Right renal cortex interstitium (tissue), 3 donors: ENCODE measurements around the gene ARMC9. TPM values are rescaled to one million over a fixed set of nuclear protein-coding genes. Genes with fewer than 3 reads are reported as not detected.
"Not testable (repeated sequence)": the region's sequence is repeated elsewhere in the genome, so short reads cannot be mapped to it uniquely, and the experiment has no call there.

ENCODE experiments used
- DNase-seq, 3 donors: peaks; one replicate each; pipeline ENCODE4 v3.0.0-alpha.2; 2013; ENCODE audit warnings: low read depth in 3 of 3, low spot score in 2 of 3
- polyA plus RNA-seq, 3 donors: library from polyadenylated mRNA; unstranded; fragments of 120-200 nt; gene quantifications; one replicate each; pipeline ENCODE4 v1.2.1, GENCODE V29; 2013; ENCODE audit not compliant: insufficient read length in 3 of 3

Gene ARMC9
- polyA plus RNA-seq, 3 donors: 24.1 to 29.2 (median 26.5) TPM

- DNase-seq: not testable (repeated sequence)
Measured at GRCh38 chr2:231304259-231304658, 105.8 kb downstream of the ARMC9 start.

DNA sequence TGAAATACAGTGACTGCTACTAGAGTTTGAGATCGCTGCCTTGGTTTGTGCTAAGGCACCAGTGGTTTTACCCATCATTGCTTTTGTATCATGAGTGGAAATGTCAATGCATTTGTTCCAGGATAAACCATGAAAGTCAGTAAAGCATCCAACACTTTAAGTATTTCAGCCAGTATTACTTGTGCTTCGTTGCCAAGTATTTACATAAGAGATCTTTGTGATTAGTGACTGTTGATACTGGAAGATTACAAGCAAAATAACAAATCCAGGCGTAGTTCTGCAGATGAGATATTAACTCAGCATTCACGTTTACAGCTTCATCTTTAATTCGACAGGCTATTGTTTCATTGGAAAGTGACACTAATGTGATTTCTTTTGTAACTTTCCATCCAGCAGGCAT lies 106.8 kb downstream of the ARMC9 start:
- no peak for DNase-seq

GRCh38 chr2:231306791-231307393 lies 108.5 kb downstream of the ARMC9 start:
- no peak for DNase-seq

- DNase-seq: no peak
Measured at GRCh38 chr2:231308219-231308618, 109.8 kb downstream of the ARMC9 start.

GRCh38 chr2:231308631-231309428 lies 110.4 kb downstream of the ARMC9 start:
- DNase-seq: no peak

- DNase-seq: no peak
Measured at GRCh38 chr2:231312066-231312465, 113.6 kb downstream of the ARMC9 start.

DNA sequence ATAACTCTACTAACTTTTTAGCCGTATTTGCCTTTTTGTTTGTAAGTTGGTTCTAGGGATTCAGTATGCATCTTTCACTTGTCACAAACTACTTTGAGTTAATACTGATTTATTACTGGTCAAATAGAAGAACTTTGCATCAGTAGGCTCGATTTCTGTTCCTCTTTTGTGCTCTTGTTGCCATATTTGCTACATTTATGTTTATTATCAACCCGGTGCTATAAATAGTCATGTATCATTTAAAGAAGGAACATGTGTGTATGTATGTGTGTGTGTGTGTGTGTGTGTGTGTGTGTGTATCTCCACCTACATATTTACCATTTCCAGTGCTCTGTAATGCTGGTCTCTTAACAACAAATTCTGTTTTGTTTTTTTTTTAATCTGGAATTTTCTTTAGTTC lies 117.5 kb downstream of the ARMC9 start:
- no peak for DNase-seq

DNA sequence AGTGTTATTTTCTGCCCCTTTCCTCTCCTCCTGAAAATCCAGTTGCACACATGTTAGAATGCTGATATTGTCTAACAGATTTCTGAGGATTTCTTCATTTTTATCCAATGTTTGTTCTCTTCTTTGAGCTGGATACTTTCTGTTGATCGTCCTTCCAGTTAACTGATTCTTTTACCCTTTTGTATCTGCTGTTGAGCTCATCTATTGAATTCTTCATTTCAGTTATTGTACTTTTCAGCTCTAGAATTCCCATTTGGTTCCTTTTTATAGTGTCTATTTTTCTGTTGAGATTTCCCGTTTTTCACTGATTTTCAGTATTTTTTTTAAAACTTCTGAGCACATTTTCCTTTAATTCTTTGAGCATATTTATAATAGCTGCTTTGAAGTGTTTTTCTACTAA lies 119.1 kb downstream of the ARMC9 start:
- no peak for DNase-seq

DNA sequence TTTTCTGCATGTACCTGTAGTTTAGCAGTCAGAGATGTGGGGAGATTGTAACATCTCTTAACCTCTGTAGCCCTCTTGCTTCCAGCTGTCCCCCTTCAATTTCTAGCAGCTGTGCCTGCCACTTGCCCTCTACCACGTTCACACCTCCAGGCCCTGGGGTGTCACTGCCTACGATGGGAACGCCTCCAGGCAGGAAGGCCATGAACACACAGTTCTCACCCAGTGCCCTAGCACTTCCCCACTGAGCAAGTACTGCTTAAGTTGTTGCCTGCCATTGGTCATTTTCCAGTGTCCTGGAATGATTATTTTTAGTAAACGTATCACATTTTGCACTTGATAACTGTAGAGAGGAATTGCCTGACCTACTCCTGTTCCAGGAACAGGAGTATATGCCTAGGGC lies 120.0 kb downstream of the ARMC9 start:
- no peak for DNase-seq

GRCh38 chr2:231318954-231319353 lies 120.5 kb downstream of the ARMC9 start:
- DNase-seq: no peak

DNA sequence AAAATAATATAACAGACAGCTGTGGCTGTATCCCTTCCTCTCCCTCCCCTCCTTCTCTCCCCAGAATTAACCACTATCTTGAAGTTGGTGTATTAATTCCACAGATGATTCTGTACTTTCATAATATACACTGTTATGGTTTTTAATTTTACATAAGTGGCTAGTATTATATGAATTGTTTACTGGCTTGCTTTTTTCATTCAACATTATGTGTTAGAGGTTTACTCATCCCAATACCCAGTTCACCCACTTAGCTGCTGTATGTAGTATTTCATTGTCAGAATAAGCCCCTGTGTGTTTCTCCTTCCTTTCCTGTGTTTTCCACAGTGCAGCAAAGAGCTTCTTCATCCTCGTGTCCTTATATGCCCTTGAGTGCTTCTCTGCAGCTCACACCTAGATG lies 121.4 kb downstream of the ARMC9 start:
- DNase-seq: no peak

- no peak for DNase-seq
Measured at GRCh38 chr2:231321021-231321420, 122.6 kb downstream of the ARMC9 start.

- DNase-seq: no peak
Measured at GRCh38 chr2:231321556-231322334, 123.3 kb downstream of the ARMC9 start.

- no peak for DNase-seq
Measured at GRCh38 chr2:231323316-231323715, 124.9 kb downstream of the ARMC9 start.

GRCh38 chr2:231325826-231326225 lies 127.4 kb downstream of the ARMC9 start:
- DNase-seq: no peak

DNA sequence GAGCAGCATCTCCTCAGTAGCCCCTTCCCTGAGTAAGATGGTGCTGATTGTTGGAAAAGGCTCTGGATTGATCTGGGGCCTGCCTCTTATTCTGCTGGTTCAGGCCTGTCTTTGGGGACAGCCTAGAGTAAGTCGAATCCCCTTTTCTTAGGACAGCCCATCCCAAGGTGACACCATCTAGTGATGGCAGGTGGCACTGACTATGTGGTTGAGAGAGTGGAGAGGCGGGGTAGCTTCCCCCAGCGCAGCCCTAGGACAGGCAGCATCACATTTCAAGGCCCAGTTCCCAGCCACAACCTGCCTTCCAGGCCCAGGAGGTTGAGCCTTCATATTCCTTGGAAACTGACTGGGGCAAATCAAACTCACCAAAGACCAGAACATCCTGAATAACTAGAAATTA lies 128.0 kb downstream of the ARMC9 start:
- no peak for DNase-seq

- DNase-seq: no peak
Measured at GRCh38 chr2:231330311-231330710, 131.9 kb downstream of the ARMC9 start.

DNA sequence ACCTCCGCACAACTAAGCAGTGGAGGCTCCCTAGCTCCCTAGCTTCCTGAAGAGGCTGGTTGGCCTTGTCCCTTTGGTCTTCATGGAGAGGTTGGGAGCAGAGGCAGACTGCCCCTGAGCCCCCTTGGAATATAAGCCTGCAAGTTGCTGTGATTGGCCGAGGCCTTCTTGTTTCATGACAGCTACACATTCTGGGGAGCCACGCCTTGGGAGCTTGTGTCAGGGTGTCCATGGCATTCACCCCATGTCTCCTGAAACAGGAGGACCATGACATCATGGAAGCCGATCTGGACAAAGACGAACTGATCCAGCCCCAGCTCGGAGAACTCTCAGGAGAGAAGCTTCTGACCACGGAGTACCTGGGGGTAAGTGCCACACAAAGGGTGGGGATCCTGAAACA lies 133.1 kb downstream of the ARMC9 start:
- no peak for DNase-seq

DNA sequence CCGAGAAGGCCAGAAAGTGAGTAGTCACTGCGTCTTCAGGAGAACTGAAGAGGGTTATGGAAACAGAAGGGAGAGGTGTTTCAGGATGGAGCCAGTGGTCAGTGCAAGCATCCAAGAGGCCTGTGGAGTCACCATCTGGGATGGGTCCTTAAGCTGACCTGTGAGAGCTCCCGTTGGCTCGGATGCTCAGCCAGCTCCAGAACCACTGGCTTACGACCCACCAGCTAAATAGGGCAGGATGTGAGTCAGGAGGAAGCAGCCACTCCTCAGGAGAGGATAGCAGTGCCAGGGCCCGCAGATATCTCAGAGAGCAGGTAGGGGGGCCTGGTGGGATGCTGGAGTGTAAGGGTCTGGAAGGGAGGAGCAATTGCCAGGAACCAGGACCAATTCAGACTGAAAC lies 134.0 kb downstream of the ARMC9 start:
- DNase-seq: no peak

- no peak for DNase-seq
Measured at GRCh38 chr2:231332872-231333500, 134.6 kb downstream of the ARMC9 start.
